NCI-H2029 (cell line): ENCODE measurements around the gene ALDH1A2.
"Not testable (repeated sequence)": the region's sequence is repeated elsewhere in the genome, so short reads cannot be mapped to it uniquely, and the experiment has no call there.

Experiments used
- DNase-seq: peaks from one replicate; lab custom pipeline; 2025; lab: John Stamatoyannopoulos, UW

The ALDH1A2 gene

GRCh38 chr15:58066042-58066867 is 744 bp upstream of the ALDH1A2 start:
- no peak for DNase-seq

DNA sequence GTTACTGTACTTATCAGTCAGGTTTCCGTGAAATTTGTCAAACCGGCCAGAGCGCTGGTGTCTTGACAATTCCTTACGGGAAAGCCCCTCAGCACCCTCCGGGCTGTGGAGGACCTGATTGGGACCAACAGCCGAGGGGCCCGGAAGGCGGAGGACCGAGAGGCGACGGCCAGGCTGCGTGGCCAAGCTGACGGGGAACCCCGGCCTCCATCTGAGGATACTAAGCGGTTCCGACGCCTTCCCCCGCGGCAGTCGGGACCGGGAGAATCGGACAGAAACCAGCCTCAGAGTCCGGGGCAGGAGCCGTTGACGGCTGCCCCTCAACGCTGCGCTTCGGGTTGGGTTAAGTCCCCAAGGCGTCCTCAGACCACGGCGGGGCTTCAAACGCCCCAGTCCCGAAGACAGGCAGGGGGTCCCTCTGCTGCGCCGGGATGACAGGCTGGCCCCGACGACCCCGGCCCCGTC is 499 bp downstream of the ALDH1A2 start:
- DNase-seq, result no peak

DNA sequence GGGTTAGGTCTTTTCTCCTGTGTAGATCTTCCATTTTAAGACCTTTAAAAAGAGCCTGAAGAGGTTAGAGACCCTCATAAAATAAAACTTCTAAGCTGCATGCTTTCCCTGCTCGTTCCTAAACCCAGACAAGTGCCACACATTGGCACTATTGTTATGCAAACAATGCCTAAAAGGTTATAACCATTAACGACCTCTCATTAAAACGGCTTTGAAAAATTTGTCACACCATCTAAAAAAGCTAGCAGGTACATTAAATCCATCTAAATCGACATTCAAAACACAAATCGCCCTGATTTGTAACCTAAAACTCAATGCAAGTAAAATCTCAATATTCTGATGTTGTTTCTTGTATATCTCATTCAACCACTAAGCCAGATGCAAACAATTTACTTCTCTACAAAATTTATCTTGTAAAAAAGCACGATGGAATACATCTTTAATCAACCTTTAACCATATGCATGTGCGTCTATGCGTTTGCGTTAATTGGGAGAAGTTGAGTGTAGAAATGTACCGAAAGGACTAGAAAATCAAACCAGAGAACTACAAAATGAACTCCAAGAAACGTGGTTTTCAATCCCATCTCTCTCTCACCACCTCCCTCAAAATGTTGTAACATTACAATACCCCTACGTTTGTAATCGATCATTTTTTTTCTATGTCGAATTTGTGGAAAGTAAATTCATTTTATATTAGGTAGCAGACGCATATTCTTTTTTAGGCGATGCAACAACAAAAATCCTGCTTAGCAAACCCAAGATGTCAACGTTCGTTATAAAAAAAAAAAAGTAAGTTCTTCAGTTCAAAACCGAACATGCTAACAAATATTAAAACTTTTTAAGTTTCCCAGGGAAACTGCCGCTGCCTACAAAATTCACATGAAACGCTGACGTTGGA is 1.2 kb downstream of the ALDH1A2 start:
- no peak for DNase-seq

GRCh38 chr15:58063614-58064013 is 1.9 kb downstream of the ALDH1A2 start:
- no peak for DNase-seq

DNA sequence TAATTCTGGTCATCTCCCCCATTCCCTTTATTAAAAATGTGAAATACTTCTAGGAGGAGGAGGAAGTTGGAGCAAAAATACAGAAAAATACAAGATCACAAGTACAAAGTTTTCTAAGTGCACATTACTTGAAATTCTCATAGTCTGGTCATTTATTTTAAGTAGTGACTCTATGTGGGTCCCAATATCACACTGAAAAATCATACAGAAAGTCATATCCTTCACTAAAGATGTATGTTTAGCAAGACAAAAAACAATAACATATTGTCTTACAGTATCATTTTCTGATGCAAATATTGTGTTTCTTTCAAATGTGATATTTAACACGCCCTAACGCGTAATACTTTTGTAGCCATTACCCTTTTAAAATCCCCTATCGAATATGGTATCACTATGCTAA is 2.5 kb downstream of the ALDH1A2 start:
- no peak for DNase-seq

GRCh38 chr15:58062175-58062574 is 3.3 kb downstream of the ALDH1A2 start:
- DNase-seq, result no peak

GRCh38 chr15:58060575-58060974 is 4.9 kb downstream of the ALDH1A2 start:
- no peak for DNase-seq

DNA sequence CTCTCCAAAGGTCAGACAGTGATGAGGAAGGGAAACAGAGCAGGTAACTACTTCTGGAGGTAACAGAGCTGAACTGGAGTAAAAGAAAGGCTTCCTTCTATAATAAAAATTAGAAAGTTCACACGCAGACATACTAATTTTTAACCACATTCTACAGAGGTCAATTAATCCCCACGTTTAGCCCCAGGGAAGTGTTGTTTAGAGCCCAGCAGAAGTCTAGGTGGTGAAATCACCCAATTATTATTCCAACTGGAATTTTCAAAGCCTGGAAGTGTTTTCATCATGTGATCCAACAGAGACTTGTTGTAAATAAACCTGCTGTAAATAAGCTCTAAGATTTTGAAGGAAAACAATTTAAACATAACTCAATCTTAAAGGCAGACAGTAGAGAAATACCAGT is 6.8 kb downstream of the ALDH1A2 start:
- no peak for DNase-seq

- no peak for DNase-seq
Observed at GRCh38 chr15:58058073-58058472, 7.4 kb downstream of the ALDH1A2 start.

GRCh38 chr15:58057559-58057958 is 8.0 kb downstream of the ALDH1A2 start:
- no peak for DNase-seq

DNA sequence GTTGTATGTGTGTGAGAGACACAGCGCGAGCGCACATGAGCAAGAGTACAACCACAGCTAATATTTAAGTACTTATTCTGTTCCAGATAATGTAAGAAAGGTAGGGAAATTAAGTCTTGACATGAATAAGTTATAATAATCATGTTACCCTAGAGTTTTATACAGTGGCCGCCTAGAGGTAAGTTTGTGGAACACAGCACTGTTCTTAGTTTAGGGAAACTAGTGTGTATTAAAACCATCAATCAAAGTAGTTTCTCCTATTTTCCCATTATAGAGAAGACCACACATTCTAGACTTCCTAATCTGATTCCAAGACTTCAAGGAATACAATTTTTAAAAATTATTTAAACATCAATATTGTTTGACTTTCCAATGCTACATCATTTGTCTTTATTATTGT is 9.5 kb downstream of the ALDH1A2 start:
- no peak for DNase-seq

DNA sequence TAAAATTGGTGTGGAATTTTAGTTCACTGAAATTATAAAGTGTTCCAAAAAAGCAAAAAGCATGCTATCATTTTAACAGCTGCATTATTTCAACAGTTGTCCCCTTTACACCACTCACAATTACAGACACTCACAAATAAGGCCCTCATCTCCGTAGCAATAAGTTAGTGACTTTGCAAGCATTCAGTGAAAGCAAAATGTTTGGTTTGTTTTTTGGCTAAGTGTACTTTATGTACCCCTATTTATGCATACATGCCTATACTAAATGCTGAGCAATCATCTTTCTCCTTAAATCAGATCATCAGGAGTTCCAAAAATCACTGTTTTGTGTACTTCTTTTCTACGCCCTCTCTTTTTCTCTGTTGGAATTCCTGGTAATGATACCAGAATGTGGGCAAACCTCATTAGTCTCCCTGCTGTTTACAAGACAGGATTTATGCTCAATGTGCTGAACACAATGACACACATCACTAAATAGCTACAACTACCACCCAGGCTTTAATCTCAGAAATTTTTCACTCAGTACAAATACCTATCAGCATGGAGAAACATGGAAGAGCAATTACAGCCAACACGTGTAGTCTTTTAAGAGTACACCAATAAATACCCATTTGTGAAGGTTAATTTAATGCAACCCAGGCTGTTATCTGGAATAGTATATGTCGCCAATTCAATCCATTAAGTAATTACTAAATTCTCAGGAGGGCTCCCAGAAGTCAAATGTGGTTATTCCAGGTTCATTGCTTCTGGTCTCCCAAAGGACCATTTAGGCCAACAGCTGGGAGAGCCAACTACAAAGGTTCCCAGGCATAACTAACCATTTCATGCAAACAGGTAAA is 12.0 kb downstream of the ALDH1A2 start:
- DNase-seq, result no peak

GRCh38 chr15:58052334-58052733 is 13.2 kb downstream of the ALDH1A2 start:
- DNase-seq, result no peak

GRCh38 chr15:58049520-58050227 is 15.8 kb downstream of the ALDH1A2 start:
- no peak for DNase-seq

DNA sequence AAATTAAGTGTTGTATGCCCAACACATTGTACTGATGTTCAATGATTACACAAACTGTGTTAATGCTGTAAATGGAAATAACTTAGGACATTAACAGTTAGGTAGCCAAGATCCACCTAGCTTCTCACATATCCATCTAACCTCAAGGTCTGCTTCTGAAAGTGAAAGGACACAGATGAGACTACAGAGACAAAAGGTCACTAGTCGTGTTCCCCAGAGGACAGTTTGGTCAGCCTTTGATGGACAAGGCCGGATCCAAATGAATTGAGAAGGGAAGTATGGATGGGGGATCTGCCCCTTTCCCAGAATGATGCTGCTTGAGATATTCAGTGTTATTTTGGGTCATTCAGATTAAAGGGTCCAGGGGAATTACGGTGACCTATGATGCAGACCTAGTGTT is 17.2 kb downstream of the ALDH1A2 start:
- DNase-seq, result no peak

DNA sequence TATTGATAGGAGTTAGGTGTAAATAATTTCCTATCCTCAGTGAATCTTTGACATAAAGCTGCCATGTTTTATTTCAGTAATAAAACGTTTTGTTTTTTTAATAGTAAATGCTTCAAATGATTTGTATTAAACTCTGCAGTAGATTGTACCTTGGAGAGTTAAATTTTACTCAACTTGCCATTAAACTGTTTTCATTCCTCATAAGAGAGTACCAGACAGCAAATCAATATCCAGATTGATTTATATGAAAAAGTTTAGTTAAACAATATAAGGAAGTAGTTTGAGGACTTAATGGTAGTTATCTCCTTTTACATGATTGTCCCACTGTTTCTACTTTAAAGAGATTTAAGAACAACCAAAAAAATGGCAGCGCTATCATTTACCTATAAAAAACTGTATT is 18.4 kb downstream of the ALDH1A2 start:
- no peak for DNase-seq

DNA sequence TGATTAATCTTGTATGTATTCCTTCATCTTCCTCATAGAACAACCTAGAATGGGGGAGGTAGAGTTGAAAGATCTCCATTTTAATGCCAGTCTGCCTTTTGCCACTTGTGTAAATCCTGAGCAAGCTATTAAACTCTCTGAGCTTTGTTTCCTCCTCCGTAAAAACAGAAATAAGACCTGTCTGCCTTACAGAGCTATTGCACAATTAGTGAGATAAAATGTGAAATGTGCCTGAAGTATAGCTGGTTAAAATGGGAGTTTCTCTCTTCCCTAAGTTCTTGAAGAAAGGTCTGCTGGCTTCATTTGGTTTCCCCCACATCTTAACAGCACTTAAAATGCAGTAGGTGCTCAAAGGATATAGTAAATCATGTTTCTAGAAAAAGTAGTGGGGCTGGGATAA is 19.0 kb downstream of the ALDH1A2 start:
- no peak for DNase-seq

- DNase-seq, result not testable (repeated sequence)
Observed at GRCh38 chr15:58045376-58045775, 20.1 kb downstream of the ALDH1A2 start.

DNA sequence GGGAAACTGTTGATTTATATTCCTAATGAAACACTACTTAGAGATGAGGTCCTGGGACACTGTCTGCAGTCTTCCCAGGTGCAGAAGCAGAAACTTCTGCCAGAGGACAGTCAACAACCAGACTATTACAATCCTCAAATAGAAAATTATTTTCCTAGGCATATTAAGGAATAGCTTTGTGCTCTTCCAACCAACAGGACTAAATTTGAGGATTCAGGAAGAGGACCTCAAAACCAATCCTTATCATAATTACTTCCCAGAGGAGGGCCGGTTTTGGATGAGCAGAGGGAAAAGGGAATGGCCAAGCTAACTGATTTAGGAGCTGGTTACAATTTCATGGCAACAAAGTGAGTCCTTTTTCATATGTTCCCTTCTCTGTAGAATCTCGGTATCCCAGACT is 21.0 kb downstream of the ALDH1A2 start:
- DNase-seq, result no peak

GRCh38 chr15:58043192-58043903 is 22.2 kb downstream of the ALDH1A2 start:
- DNase-seq, result no peak

- DNase-seq, result no peak
Observed at GRCh38 chr15:58042006-58042405, 23.5 kb downstream of the ALDH1A2 start.
